OCI-M2 (cell line): ENCODE results near the gene EXOC3.

ENCODE experiments used
- DNase-seq: peaks from one replicate; lab custom pipeline; 2025; ENCODE audit not compliant: unreplicated experiment; lab: John Stamatoyannopoulos, UW

EXOC3 gene

DNA sequence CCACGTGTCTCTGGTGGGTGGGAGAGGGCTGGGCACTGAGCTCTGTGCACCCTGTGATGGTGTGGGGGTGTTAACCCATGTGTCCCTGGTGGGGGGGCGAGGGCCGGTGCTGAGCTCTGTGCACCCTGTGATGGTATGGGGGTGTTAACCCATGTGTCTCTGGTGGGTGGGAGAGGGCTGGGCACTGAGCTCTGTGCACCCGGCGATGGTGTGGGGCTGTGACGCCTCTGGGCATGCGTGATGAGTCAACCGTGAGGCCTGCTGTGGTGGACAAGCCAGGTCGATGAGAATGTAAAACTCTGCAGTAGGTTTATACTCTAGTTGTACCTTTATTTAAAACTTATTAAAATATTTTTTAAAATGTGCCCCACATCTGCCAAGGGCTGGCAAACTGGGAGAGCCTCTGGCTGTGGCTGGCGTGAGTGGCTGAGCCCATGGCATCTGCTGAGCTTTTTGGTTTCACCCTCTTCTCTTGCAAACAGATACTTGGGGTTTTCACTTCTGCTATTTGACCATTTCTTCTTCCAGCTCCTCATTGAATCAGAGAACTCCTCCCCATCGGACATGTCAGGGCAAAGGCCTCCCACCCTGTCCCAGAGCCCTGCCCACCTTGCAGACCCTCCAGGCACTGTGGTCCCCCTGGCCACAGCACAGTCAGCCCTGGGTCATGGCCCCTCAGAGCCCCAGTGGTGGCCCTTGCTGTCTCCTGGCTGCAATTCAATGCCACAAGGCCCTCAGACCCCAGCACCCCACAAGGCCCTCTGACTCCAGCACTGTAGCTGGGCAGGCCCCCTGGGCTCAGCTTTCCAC lies 18.5 kb upstream of the EXOC3 start:
- no peak for DNase-seq

- no peak for DNase-seq
Measured at GRCh38 chr5:425714-426113, 17.3 kb upstream of the EXOC3 start.

- DNase-seq = no peak
Measured at GRCh38 chr5:426392-426976, 16.5 kb upstream of the EXOC3 start.

- DNase-seq = no peak
Measured at GRCh38 chr5:427415-428087, 15.4 kb upstream of the EXOC3 start.

- no peak for DNase-seq
Measured at GRCh38 chr5:428219-428618, 14.8 kb upstream of the EXOC3 start.

GRCh38 chr5:428754-429452 lies 14.1 kb upstream of the EXOC3 start:
- no peak for DNase-seq

DNA sequence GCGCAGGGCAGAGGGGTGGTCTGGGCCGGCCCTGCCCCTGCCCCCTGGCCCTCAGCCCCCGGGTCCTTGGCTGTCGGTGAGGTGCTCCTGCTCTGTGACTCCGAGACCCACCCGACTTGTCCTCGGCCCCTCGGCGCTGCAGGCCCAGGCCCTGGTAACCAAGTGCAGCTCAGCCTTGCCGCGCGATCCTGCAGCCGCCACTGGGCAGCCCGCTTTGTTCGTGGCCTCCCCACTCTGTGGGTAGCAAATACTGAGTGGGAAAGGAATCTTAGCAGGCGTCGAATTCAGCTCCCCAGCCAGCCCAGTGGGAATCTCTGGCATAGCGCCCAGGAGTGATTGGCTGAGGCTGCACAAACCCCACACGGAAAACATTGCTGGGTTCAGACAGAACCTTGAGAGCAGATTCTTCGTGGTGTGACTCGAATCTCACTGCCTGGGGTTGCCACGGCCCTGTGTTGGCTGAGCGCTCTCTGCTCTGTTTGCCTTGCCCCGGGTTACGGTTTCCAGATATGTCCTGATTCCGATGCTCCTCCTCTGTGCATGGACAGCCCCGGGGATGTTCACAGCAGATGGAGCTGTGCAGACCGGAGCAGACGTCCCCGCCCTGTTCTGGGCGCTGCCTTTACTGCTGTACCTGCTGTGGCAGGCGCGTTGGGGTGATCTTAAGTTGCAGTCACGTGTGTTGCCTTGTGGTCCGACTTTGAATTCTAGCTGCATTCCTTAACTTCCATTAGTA lies 13.4 kb upstream of the EXOC3 start:
- DNase-seq = no peak

GRCh38 chr5:430214-430925 lies 12.6 kb upstream of the EXOC3 start:
- DNase-seq = no peak

- no peak for DNase-seq
Measured at GRCh38 chr5:431001-431710, 11.8 kb upstream of the EXOC3 start.

DNA sequence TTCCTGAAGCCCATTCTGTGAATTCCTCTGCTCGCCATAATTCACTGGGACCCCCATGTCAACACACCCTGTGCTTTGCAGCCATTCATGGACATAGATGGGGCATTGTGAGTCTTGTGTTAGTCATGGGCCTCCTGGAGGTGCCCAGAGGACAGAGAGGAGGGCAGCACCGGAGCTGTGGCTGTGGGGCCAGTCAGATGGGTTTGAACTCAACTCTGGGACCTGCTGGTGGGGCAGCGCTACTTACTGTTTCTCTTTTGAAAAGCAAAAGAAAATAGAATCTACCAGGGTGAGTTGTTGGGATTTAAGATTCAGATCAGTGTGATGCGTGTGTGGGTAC lies 11.3 kb upstream of the EXOC3 start:
- DNase-seq = no peak

- no peak for DNase-seq
Measured at GRCh38 chr5:432201-432927, 10.6 kb upstream of the EXOC3 start.

DNA sequence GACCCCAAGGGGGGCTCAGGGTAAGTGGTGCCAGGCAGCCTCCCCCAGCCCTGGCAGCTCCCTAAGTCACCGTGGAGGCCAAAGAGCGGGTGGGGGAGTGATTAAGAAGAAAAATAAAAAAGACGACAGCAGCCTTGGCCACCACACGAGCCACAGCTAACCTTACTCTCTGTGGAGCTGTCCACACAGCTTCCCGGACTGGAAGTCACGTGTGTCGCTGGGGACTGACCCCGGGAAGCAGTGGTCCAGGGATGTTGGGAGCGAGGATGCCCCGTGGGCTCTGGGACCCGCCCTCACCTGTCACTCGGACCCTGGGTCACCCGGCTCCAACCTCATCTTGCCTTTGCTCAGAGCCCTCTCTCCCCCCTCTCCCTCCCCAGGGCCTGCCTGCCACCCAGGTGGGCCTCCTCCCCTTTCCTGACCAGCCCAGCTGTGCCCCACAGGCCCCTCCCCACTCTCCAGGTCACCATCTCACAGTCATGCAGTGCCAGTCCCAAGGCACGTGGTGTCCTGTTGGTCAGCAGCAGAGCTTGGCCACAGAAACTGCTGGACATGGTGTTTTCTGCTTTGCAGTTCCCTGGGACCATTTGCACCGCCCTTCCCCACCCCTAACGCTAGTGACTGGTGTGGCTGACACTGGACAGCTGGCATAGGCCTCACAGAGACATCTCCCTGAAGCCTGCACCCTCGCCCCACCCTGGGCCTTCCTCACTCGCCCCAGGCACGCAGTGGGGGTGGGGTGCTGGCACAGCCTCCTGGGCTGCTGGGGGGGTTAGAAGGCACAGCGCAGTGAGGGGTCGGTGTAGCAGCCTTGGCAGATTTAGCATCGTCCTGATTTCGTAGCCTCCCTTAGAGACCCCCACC lies 9.8 kb upstream of the EXOC3 start:
- DNase-seq = no peak

DNA sequence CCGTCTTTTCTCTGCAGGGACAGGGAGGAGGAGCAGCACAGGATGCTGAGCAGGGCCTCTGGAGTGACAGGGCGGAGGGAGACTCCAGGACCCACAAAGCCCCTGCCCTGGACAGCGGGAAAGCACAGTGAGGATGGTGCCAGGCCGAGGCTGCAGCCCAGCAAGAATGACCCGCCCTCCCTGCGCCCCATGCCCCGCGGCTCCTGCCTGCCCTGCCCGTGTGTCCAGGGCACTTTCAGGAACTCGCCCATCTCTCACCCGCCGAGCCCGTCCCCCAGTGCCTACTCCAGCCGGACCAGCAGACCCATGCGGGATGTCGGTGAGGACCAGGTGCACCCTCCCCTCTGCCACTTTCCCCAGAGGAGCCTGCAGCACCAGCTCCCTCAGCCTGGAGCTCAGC lies 9.1 kb upstream of the EXOC3 start:
- no peak for DNase-seq

GRCh38 chr5:434443-435146 lies 8.4 kb upstream of the EXOC3 start:
- no peak for DNase-seq

GRCh38 chr5:435156-435790 lies 7.7 kb upstream of the EXOC3 start:
- DNase-seq = no peak

DNA sequence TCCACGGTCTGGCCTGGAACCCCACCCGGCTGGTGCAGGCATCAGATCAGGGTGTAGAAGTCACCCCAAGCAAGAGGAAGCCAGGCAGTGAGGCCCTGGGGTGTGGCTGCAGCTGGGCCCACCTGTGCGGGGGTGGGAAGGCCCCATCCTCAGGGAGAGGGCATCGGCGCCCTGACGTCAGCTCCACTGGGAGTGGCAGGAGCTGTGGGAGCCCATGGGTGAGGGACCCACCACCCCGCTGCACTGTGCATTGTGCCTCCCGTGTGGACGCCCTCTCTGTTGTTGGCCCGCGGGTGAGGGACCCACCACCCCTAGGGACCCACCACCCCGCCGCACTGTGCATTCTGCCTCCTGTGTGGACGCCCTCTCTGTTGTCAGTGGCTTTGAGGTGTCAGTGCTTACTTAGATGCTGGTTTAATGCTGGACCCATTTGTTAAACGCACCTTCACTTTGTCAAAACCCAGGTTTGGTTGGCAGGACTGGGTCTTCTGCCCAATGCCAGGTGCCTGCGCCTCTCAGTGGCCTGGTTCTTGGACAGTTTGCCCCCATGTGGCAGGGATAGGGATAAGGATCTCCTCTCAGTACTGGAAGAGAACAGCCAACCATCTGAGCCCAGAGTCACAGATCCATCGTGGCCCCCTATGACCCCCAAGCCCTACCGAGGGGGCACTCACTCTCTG lies 6.9 kb upstream of the EXOC3 start:
- no peak for DNase-seq

- DNase-seq = no peak
Measured at GRCh38 chr5:436641-436975, 6.4 kb upstream of the EXOC3 start.
